Measurements from ENCODE around the gene HDAC3.
A peak's percentile ranks its signal among the peaks of the same experiment; 100 is the strongest.

Gene HDAC3

DNA sequence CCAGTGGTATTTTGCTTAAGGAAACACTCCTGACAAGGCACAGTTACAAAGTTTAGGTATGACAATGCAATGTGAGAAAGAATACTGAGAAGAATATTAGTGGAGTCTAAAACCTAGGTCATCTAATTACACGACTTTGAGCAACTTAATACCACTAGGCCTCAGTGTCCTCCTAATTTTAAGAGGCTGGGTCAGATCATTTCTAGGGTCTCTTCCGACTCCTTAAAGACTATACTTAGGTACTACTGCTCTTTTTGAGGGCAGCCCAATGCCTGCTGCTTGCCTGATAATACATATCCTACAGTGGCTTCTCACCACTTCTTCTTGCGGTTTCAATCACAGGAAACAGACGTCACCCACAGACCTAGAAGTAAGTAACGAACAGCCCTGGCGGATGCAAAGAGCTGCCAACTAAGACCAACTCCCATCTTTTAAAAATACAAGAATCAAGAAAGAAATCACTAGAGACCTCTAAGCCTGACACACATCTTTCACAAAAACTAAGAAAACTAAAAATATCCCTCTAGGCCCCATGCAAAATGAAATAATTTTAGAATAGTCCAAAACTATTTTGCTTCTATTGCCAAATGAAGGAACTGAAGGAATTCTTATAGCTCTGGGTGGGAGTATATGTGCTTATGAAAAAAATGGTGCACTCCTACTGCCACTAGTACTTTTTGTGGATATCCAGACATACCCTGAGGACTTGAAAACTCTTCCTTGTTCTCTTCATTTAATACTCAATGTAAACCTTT is 30.9 kb downstream of the HDAC3 start:
- H3K27ac ChIP-seq (ENCODE audit: low read depth, low read length) = no peak overlapping the region
- H3K4me1 ChIP-seq (ENCODE audit: control insufficient read depth in 1 of 2, insufficient read depth in 2 of 2, low read length in 2 of 2) = peaks cover 41 to 42% of the 10 kb centered on the region in 2 donors

DNA sequence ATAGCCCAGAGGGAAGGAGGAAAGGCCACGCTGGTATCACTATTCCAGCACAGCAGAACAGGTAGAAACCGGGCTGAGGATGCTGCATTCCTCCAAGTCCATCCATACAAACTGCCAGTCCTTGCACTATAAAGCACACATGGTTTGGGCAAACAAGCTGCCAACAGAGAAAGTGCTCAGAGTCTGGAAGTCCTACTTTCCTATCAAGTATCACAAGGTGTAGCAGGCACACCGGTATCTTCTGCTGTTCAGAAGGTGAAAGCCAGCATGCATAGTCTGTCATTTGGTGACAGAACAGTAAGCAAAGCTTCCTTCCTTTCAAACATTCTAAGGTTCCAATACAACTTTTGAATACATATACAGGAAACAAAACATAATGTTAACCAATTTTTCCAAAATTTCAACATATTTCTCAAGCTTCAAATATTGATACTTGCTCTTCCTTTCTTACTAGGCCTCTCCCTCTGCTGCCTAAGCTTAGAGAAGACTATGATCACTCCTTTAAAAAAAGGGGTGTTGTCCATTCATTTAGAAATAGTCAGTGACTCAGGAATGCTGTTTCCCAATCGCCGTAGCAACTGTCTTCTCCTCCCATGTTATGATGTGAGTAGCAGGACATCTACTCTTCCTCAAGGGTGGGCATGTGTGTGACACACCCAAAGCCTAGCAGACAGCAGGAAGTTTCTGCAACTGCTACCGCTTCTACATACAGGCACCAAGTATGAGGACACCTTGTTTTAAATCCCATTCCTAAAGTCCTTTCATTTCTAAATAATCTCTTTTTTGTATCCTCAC is 32.5 kb downstream of the HDAC3 start:
- H3K4me3 ChIP-seq (ENCODE audit: low read depth in 1 of 2, low read length in 2 of 2) = peak overlapping the region in 1 of 2 donors; percentile 4
- H3K36me3 ChIP-seq (ENCODE audit: control insufficient read depth in 1 of 2, insufficient read depth in 2 of 2, low read length in 2 of 2) = no peaks in the 10 kb centered on the region
- H3K27ac ChIP-seq (ENCODE audit: low read depth, low read length) = no peak overlapping the region
- H3K9me3 ChIP-seq (ENCODE audit: control insufficient read depth in 1 of 2, low read length in 2 of 2) = no peaks in the 10 kb centered on the region
- H3K4me1 ChIP-seq (ENCODE audit: control insufficient read depth in 1 of 2, insufficient read depth in 2 of 2, low read length in 2 of 2) = peaks cover 33 to 43% of the 10 kb centered on the region in 2 donors
- H3K9ac ChIP-seq (ENCODE audit: low read depth in 1 of 2, low read length in 2 of 2) = peak overlapping the region in 1 of 2 donors; percentile 15
- no peaks in the 10 kb centered on the region for H3K27me3 ChIP-seq (ENCODE audit: control insufficient read depth in 1 of 2, insufficient read depth in 2 of 2, low read length in 2 of 2)

More for the DNA sequence above, 30.9 kb downstream of the HDAC3 start:
- Histone ChIP-seq H3K27me3 (ENCODE audit: control insufficient read depth in 1 of 2, insufficient read depth in 2 of 2, low read length in 2 of 2) (no peaks in the 10 kb centered on the region), H3K9ac (ENCODE audit: low read depth in 1 of 2, low read length in 2 of 2) (no peak overlapping the region), H3K9me3 (ENCODE audit: control insufficient read depth in 1 of 2, low read length in 2 of 2) (no peaks in the 10 kb centered on the region), H3K4me3 (ENCODE audit: low read depth in 1 of 2, low read length in 2 of 2) (no peak overlapping the region), H3K36me3 (ENCODE audit: control insufficient read depth in 1 of 2, insufficient read depth in 2 of 2, low read length in 2 of 2) (no peaks in the 10 kb centered on the region)

DNA sequence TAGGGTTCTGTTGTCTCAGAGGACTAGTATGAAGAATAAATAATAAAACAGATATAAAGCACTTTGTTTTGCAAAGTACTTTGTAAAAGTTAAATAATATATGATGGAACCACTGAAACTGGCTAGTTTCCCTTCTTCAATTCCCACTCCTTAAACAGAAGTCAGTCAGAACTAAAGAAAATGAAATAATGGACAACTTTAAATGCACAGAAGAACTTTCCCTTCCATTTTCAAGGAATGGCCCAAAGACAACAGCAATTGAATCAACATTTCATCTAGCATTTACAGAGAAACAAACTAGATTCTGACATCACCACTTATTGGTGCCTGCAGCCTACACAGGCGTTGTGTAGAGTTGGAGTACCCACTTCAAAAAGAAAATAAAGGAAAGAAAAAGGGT is 34.0 kb downstream of the HDAC3 start:
- no peaks in the 10 kb centered on the region for H3K36me3 ChIP-seq (ENCODE audit: control insufficient read depth in 1 of 2, insufficient read depth in 2 of 2, low read length in 2 of 2)
- H3K4me1 ChIP-seq (ENCODE audit: control insufficient read depth in 1 of 2, insufficient read depth in 2 of 2, low read length in 2 of 2) = peaks cover 22 to 42% of the 10 kb centered on the region in 2 donors
- no peaks in the 10 kb centered on the region for H3K27me3 ChIP-seq (ENCODE audit: control insufficient read depth in 1 of 2, insufficient read depth in 2 of 2, low read length in 2 of 2)
- no peak overlapping the region for H3K9ac ChIP-seq (ENCODE audit: low read depth in 1 of 2, low read length in 2 of 2)
- H3K4me3 ChIP-seq (ENCODE audit: low read depth in 1 of 2, low read length in 2 of 2) = no peak overlapping the region
- H3K27ac ChIP-seq (ENCODE audit: low read depth, low read length) = no peak overlapping the region
- H3K9me3 ChIP-seq (ENCODE audit: control insufficient read depth in 1 of 2, low read length in 2 of 2) = no peaks in the 10 kb centered on the region

DNA sequence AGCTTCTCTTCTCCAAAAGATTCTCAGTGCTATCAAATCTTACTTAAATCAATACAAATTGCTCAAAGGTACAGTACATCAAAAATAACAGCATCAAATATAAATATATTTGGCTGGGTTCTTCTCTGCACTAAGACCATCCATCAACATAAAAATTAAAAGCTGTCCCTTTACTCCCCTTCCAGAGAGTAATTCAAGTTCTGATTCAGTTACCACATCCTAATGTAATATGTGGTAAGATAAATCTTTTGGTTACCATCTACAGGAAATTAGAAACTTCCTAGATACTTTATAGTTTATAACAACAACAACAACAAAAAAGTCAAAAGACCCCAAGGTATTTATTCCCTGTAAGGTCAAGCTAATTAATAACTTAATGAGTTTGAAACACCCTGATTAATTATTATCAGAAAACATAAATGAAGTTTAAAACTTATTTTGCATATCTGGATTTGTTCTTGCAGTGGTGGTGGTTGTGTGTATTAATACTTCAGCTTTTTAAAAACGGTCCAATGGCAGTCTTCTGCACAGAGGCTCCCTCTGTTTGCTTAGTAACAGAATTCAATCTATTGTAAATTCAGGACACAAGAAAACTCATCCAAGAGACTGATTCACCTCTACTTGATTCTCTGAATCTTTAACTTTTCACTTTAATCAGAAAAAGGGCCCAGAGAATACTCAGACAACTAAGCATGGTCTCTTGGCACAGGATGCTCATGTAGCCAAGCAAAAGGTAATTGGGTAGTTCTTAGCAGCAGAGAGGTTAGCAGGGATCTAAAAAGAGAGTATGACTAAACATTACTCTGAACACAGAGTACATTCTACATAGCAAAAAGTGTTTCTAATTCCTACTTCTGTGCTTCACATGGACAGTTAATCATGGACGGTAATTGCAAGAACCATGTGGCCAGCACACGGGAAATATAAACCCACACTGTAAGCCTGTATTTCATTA is 38.0 kb downstream of the HDAC3 start:
- peaks cover 6 to 7% of the 10 kb centered on the region in 2 donors for H3K36me3 ChIP-seq (ENCODE audit: control insufficient read depth in 1 of 2, insufficient read depth in 2 of 2, low read length in 2 of 2)
- H3K9me3 ChIP-seq (ENCODE audit: control insufficient read depth in 1 of 2, low read length in 2 of 2) = no peaks in the 10 kb centered on the region
- peaks cover 7 to 26% of the 10 kb centered on the region in 2 donors for H3K4me1 ChIP-seq (ENCODE audit: control insufficient read depth in 1 of 2, insufficient read depth in 2 of 2, low read length in 2 of 2)
- H3K27ac ChIP-seq (ENCODE audit: low read depth, low read length) = no peak overlapping the region
- no peaks in the 10 kb centered on the region for H3K27me3 ChIP-seq (ENCODE audit: control insufficient read depth in 1 of 2, insufficient read depth in 2 of 2, low read length in 2 of 2)
- H3K9ac ChIP-seq (ENCODE audit: low read depth in 1 of 2, low read length in 2 of 2) = no peak overlapping the region
- H3K4me3 ChIP-seq (ENCODE audit: low read depth in 1 of 2, low read length in 2 of 2) = no peak overlapping the region

DNA sequence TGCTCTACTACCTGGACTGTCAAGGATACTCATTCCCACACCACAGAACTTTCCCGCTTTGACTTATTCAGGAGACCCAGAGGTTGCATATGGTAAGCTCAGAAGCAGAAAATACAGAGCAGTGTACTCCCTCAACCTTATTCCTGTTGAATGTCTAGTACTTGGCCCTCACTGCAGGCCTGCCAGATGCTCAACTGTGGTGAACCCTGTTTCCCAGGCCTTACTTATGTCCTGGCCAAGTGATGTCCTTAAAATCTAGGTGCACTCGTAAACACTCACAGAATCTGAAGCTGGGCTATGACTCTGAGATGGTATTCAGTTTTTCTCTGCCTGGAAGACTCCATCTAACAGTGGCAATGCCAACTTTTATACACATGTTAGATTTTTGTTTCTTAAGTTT is 38.8 kb downstream of the HDAC3 start:
- no peak overlapping the region for H3K4me3 ChIP-seq (ENCODE audit: low read depth in 1 of 2, low read length in 2 of 2)
- no peaks in the 10 kb centered on the region for H3K9me3 ChIP-seq (ENCODE audit: control insufficient read depth in 1 of 2, low read length in 2 of 2)
- H3K27ac ChIP-seq (ENCODE audit: low read depth, low read length) = no peak overlapping the region
- no peak overlapping the region for H3K9ac ChIP-seq (ENCODE audit: low read depth in 1 of 2, low read length in 2 of 2)
- H3K36me3 ChIP-seq (ENCODE audit: control insufficient read depth in 1 of 2, insufficient read depth in 2 of 2, low read length in 2 of 2) = peaks cover 7 to 10% of the 10 kb centered on the region in 2 donors
- peaks cover 6 to 25% of the 10 kb centered on the region in 2 donors for H3K4me1 ChIP-seq (ENCODE audit: control insufficient read depth in 1 of 2, insufficient read depth in 2 of 2, low read length in 2 of 2)
- H3K27me3 ChIP-seq (ENCODE audit: control insufficient read depth in 1 of 2, insufficient read depth in 2 of 2, low read length in 2 of 2) = no peaks in the 10 kb centered on the region

DNA sequence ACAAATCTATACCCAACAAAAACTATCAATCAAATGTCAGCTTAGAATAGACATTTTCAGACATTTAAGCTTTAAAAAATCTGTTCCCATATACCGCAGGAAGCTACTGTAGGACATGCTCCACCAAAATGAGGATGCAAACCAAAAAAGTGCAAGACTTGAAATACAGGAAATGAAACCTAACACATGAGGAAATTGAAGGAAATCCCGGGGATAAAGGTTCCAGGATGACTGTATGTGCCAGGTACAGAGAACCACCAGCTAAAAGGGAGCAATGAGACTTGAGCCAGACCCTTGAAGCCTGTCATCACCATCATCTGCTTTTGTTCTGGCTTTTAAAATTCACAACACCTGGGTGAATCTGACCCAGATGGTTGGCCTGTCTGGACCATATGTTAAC is 39.3 kb downstream of the HDAC3 start:
- Histone ChIP-seq H3K9me3 (ENCODE audit: control insufficient read depth in 1 of 2, low read length in 2 of 2) (no peaks in the 10 kb centered on the region), H3K27ac (ENCODE audit: low read depth, low read length) (no peak overlapping the region), H3K4me3 (ENCODE audit: low read depth in 1 of 2, low read length in 2 of 2) (no peak overlapping the region), H3K9ac (ENCODE audit: low read depth in 1 of 2, low read length in 2 of 2) (no peak overlapping the region), H3K36me3 (ENCODE audit: control insufficient read depth in 1 of 2, insufficient read depth in 2 of 2, low read length in 2 of 2) (peaks cover 7 to 10% of the 10 kb centered on the region in 2 donors), H3K4me1 (ENCODE audit: control insufficient read depth in 1 of 2, insufficient read depth in 2 of 2, low read length in 2 of 2) (peaks cover 6 to 26% of the 10 kb centered on the region in 2 donors), H3K27me3 (ENCODE audit: control insufficient read depth in 1 of 2, insufficient read depth in 2 of 2, low read length in 2 of 2) (no peaks in the 10 kb centered on the region)

DNA sequence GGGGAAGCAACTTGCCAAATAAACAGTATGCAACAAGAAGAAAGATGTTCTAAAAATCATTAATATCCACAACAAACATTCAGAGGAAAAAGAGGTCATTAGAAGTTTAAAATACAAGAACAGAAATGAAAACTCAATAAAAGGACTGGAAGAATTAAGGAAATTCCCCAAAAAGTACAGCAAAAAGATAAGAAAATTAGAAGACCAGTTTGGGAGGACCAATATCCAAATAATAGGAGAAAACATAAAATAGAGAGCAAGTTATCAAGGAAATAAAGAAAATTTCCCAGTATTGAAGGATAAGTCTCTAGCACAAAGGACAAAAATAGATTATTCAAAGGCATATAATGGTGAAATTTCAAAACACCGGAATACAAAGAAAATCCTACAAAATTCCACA is 39.8 kb downstream of the HDAC3 start:
- H3K27ac ChIP-seq (ENCODE audit: low read depth, low read length) = no peak overlapping the region
- H3K4me3 ChIP-seq (ENCODE audit: low read depth in 1 of 2, low read length in 2 of 2) = no peak overlapping the region
- peaks cover 7 to 10% of the 10 kb centered on the region in 2 donors for H3K36me3 ChIP-seq (ENCODE audit: control insufficient read depth in 1 of 2, insufficient read depth in 2 of 2, low read length in 2 of 2)
- no peaks in the 10 kb centered on the region for H3K9me3 ChIP-seq (ENCODE audit: control insufficient read depth in 1 of 2, low read length in 2 of 2)
- H3K4me1 ChIP-seq (ENCODE audit: control insufficient read depth in 1 of 2, insufficient read depth in 2 of 2, low read length in 2 of 2) = peaks cover 6 to 29% of the 10 kb centered on the region in 2 donors
- H3K27me3 ChIP-seq (ENCODE audit: control insufficient read depth in 1 of 2, insufficient read depth in 2 of 2, low read length in 2 of 2) = no peaks in the 10 kb centered on the region
- no peak overlapping the region for H3K9ac ChIP-seq (ENCODE audit: low read depth in 1 of 2, low read length in 2 of 2)

DNA sequence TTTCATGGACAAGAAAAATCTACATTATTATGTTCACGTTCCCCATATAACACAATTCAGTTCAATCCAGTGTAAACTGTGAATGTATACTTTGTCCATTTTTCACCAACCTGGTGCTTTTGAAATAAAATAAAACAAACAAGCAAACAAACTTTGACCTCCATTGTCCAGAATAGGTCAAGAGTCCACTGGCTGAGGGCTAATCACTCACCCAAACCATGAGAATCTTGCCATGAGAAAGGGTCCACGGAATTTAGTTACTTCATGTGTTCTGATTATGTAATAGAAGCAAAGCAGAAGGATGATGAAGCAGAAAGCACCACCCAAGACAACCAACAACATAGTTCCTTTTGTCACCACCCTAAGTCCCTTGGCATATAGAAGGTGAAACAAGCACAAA is 46.5 kb downstream of the HDAC3 start:
- no peaks in the 10 kb centered on the region for H3K27me3 ChIP-seq (ENCODE audit: control insufficient read depth in 1 of 2, insufficient read depth in 2 of 2, low read length in 2 of 2)
- H3K27ac ChIP-seq (ENCODE audit: low read depth, low read length) = no peak overlapping the region
- H3K9me3 ChIP-seq (ENCODE audit: control insufficient read depth in 1 of 2, low read length in 2 of 2) = no peaks in the 10 kb centered on the region
- no peak overlapping the region for H3K9ac ChIP-seq (ENCODE audit: low read depth in 1 of 2, low read length in 2 of 2)
- peaks cover 23 to 36% of the 10 kb centered on the region in 2 donors for H3K36me3 ChIP-seq (ENCODE audit: control insufficient read depth in 1 of 2, insufficient read depth in 2 of 2, low read length in 2 of 2)
- H3K4me1 ChIP-seq (ENCODE audit: control insufficient read depth in 1 of 2, insufficient read depth in 2 of 2, low read length in 2 of 2) = peaks cover 0 to 8% of the 10 kb centered on the region in 2 donors
- H3K4me3 ChIP-seq (ENCODE audit: low read depth in 1 of 2, low read length in 2 of 2) = no peak overlapping the region

DNA sequence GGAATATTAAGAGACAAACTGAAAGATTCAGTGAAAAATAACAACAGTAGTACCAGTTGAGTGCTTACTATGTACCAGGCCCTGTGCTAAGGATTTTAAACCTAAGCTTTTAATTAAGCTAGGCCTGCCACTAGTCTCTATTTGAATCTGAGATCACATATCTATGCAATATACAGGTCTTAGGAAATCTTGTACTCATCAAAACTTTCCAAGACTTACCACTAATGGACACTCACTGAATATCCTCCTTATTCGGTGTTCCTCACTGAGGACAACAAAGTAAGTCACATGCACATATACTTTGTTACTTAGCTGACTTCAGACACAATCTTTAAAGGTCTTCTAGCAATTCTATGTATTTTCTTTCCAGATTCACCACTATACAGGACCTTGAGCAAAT is 50.4 kb downstream of the HDAC3 start:
- H3K4me3 ChIP-seq (ENCODE audit: low read depth in 1 of 2, low read length in 2 of 2) = no peak overlapping the region
- no peaks in the 10 kb centered on the region for H3K27me3 ChIP-seq (ENCODE audit: control insufficient read depth in 1 of 2, insufficient read depth in 2 of 2, low read length in 2 of 2)
- no peak overlapping the region for H3K9ac ChIP-seq (ENCODE audit: low read depth in 1 of 2, low read length in 2 of 2)
- no peaks in the 10 kb centered on the region for H3K9me3 ChIP-seq (ENCODE audit: control insufficient read depth in 1 of 2, low read length in 2 of 2)
- H3K36me3 ChIP-seq (ENCODE audit: control insufficient read depth in 1 of 2, insufficient read depth in 2 of 2, low read length in 2 of 2) = peaks cover 33 to 60% of the 10 kb centered on the region in 2 donors
- H3K4me1 ChIP-seq (ENCODE audit: control insufficient read depth in 1 of 2, insufficient read depth in 2 of 2, low read length in 2 of 2) = peaks cover 0 to 4% of the 10 kb centered on the region in 2 donors
- H3K27ac ChIP-seq (ENCODE audit: low read depth, low read length) = no peak overlapping the region
